Activated CD8-positive, alpha-beta memory T cell treated with anti-CD3 and anti-CD28 coated beads, Interleukin-2, amount 50 U/mL, for 48 hours (primary cell): ENCODE measurements around the gene DENND1A.
A peak's percentile ranks its signal among the peaks of the same experiment; 100 is the strongest.

Experiments used
- DNase-seq: peaks from one replicate; pipeline ENCODE4 v3.0.0-alpha.2; 2020

DENND1A gene

DNA sequence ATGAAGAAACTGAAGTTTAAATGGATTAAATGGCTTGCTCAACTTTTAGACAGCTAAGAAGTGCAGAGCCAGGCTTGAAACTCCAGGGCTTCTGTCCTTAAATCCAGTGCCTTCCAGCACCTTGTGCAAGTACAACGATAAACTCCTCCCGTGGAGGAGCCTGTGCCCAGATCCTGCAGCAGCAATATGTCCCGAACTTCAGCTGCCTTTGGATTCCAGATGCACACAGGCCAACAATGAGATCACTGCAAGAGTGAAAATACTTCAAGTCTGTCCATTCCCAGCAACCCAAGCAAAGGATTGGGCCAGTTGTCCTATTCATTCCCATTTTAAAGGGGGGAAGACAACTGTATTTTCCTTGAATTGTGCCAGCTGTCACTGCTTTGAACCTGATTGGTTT, 374.3 kb downstream of the DENND1A start:
- no peak for DNase-seq

DNA sequence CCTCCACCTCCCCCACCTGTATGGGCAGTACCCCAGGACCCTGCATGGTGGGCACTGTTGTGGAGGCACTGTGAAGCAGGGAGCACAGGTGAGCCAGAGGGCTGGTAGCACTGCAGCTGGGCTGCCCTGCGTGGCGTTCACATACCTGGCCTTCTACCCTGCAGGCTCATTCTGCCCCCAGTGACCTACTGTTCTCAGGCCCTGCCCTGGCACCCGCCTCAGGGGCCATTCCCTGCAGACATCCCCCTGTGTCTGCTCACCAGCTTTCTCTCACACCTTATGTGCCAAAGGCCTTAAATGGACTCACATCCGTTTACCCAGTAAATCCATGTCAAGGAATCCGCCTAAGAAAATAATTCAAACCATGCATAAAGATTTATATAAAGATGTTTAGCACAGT, 377.4 kb downstream of the DENND1A start:
- DNase-seq = no peak

DNA sequence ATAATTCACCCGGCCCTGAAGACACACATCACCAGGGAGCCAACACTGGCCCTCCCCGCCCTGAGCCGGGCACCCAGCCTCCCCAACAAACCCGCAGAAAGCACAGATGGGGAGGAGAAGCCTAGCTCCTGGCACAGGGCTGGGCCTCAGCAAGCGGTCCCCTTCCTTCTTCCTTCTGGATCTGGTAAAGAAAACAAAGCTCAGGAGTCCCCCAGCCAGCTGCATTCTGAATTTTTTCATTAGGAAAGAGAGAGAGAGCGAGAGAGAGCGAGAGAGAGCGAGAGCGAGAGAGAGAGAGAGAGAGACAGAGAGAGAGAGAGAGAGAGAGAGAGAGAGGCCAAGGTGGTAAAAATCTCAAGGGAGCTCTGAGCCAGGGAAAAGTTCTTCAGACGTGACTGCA, 378.2 kb downstream of the DENND1A start:
- DNase-seq = no peak

DNA sequence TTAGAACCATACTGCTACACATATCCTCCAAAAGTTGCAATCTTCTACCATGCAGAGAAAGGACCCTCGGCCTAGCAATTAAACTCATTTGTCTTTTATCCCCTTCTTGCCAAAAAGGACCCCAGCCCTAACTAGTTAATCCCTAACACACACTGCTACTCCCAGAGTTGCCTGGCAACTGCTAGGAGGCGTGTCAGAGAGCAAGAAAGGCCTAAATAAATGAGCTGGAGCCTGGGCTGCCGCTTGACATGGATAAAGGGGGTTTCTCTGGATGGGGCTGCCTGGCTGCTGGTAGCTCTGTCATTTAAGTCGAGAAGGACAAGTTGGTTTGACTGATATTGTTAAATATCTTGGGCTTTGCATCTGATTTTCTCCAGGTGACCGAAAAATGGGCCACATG, 379.1 kb downstream of the DENND1A start:
- no peak for DNase-seq

DNA sequence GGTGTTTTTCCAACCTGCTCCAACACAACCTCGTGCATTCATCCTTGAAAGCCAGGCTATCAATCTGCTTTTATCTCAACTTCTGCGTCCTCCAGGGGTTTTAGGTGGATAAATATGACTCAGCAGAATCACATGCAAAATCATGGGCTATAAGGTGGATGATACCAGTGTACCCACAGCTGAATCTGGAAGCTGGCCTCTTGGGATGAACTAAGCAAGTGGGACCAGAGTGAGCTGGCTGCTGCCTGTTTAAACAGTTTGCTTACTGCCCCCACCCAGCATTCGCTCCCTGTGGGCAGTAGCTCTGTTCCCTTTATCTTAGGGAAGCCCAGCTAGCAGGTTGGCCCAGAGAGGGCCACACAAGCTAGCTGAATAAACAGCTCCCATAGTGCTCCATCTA, 379.9 kb downstream of the DENND1A start:
- DNase-seq = no peak

DNA sequence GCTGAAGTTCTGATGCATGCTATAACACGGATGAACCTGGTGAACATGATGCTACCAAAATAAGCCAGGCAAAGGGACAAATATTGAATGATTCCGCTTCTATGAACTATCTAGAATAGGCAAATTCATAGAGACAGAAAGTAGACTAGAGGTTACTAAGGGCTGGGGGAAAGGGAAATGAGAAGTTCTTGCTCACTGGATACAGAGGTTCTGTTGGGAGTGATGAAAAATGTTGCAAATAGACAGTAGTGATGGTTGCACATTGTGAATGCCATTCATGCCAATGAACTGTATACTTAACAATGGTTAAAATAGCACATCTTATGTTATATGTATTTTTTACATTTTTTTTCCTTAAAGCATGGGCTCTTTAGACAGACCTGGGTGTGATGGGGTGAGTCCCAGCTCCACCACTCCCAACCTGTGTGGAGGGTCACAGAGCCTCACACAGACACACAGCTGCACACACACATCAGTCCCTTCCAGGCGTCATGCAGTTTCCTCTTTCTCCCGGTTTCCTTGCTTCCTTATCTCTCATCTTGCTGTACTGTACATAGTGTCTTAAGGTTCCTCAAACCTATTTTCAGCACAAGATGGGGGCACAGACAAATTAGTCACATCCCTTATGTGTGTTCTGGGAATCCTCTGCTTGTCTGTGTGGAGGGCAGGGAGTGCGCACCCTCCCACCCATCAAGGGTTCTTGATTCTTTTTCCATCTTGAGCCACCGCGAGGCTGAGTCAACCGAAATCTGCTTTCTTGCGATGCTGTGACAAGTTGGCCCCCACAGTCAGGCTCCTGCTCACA, 381.0 kb downstream of the DENND1A start:
- peak; percentile 70 for DNase-seq

DNA sequence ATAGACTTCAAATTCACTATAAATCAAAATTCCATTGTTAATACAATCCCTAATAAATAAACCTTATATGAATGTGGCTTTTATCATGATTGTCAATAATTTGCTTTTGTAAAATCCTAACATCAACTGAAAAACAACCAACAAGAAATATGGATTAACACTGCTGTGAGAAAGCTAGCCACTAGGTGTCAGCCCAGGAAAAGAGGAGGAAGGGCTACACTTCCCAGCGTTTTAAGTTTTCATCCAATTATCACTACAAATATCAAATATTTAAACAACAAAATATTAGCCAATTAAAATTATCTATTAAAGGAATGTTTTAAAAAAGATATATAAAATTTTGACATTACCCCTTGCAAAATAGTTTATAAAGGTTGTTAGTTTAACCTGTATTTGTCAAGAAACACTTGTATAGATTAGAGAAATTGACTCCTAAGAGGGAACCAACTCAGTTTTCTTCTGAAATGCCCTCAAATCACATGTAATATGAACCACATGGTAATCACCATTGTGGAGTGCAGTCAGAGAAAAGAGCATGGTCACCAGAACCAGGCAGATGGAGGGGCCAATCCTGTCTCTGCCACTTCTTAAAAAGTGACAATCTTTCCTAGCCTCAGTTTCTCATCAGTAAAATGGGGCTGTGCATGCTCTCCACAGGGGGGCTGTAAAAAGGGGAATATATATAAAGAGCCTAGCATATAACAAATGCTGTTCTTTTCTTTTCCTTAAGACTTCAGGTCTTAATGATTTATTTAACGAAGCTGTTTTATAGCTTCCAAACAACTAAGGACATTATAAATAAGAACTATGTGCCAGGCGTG, 385.7 kb downstream of the DENND1A start:
- DNase-seq = no peak

DNA sequence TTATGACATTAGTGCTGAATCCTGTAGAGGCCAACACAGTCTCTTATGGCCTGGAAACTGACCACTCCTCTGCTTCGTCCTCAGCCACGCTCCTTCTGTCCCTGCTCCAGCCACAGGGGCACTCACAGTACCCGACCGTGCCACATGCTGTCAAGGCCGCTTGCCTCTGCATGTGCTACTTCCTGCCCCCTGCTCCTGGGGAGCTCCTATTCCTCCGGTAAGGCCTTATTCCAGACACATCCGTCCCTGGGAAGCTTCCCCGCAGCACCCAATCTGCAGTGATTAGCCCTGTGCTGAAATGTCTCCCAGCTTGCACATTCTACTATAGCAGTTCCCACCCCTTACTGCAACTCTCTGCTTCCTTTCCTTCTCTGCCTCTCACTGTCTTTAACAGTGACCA, 386.4 kb downstream of the DENND1A start:
- no peak for DNase-seq

DNA sequence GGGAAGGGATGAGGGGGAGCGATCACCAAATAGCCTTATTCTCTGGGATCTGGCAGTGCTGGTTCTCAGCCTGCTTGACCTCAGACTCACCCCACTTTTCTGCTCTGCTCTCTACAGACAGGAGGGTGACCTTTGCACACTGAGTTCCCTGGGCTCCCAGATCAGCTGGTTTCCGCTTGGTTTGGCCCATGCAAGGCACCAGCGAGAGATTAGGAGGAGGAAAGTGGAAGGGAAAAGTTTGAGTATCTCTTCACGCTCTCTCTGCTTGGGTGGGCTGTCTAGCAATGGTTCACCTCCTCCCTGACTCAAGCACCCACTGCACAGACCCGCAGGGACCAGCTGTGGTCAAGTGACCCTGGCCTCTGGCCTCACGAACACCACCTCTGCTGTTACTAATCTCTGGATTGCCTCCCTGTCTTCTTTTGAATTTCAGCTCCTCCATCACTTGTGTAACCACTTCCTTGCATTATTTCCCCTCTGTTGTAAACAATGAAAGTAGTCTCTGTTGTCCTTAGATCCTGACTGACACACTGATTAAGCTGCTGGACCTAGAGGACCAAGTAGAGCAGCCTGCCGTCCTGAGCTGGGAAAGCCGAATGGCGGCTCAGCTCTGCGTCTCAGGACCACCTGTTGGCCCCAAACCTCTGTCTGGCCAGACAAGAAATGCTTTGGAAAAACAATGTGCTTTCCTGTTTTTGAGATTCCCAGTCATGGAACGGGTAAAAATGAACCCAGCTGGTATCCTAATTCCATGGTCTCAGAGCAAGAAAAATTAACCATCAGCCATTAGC, 387.3 kb downstream of the DENND1A start:
- DNase-seq = no peak

DNA sequence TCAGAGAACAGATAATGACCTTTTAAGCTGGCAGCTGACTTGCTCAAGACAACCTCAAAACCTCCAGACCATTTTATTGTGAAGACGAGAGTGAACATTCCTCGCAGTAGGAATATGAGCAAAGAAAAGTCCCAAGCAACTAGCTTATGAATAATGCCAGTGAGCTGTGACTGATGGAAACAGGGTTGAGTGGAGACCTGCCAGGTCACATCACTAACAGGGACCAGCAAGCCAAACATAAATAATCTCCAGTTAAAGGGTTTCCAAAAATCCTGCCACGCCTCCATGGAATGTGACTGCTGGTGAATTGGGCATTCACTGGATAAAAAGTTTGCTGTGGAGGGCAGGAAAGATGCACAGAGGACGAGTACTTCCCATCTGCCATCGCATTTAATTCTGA, 388.5 kb downstream of the DENND1A start:
- DNase-seq = no peak

DNA sequence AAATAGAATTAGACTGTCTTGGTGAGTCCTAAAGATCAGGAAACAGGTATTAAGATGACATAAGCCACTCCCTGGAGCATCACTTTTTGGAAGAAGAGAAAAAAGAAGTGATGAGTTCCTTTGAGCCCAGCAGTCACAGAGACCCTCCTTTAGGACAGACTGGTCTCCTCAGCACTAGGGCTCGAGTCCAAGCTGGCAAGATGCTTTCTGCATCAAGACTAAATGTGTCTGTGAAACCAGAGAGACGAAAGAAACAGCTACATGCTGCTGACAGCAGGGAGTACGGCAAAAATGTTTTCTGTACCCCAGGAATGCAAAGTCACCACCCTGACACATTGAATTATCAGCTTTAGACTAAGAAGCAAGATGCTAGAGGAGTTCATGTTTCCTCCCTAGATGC, 389.5 kb downstream of the DENND1A start:
- DNase-seq = no peak

DNA sequence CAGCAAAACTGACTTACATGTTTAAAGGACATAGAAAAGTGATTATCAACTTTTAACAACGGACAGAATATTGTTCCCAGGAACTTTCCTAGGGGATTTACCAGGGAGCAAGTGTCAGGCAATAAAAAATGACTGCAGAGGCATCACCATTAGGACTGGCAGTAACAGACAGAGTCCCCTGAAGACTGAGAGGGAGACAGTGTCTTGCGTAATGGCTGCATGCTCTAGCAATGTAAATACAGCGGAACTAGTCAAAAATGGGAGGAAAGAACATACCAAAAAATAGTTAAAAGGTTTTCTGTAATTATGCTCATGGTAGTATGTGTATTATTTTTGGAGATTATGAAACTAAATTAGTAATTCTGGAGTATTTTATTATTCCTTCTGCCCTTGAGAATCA, 392.1 kb downstream of the DENND1A start:
- DNase-seq = no peak

DNA sequence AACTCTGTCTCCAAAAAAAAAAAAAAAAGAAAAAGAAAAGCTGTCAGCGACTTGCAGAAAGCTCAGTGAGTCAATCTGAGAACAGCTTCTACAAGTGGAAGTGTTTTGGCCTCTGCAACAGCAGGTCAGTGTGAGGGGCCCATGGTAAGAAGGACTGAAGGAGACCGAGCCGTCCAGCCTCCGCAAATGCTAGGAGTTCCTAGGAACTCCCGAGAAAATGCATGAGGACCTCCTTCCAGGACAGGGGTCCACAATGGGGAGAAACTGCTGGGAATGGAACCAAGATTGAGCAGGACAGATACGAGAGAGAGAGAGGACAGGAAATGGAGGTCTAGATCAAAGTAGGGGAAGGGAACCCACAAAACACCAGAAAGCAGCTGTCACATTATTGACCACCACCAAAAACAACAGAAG, 393.5 kb downstream of the DENND1A start:
- no peak for DNase-seq

DNA sequence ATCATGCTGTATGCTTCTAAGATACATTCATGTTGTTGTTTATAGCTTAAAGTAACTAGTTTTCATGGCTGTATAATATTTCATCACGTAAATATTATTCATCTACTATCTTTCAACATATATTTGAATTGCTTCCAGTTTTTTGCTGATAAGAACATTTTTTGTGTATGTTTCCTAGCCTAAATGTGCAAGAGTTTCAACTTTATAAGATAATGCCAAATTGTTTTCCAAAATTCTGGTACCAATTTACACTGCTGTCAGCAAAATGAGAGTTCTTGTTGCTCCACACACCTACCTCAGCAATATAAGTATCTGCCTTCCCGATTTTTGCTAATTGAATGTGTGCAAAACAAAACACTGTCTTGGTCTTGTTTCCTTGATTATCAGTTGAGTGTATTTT, 395.6 kb downstream of the DENND1A start:
- no peak for DNase-seq

DNA sequence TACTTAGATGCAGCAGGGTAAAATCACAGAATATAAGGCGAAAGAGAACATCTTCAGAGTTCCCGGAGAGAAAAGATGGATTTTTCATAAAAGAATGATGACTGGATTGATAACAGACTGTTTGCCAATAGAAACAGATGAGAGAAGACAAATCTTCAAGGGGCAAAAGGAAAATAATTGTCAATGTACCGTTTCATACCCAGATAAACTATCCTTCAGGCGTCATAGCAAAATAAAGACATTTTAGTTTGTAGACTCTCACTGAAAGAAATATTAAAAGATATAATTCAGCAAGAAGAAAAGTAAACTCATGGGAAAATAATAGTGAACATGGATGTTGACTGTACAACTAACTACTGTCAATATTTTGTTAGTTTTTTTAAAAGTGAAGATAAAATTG, 399.7 kb downstream of the DENND1A start:
- no peak for DNase-seq

DNA sequence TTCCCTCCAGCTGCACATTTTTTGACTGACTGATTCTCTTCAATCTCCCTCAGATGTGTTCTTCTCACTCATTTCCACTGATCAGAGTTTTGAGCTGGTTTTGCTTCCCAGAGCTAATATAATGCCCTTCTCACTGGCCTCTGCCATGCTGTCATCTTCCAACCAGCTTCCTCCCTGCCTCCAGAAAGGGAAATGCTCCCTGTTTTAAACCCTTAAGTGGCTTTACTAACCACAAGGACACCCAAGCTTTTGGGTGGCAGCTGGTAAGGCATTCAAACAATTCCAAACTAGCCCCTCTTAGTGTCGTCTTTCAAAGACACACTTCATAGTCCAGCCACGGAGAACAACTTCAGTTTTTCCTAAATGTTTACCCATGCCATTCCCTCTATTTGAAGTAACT, 401.4 kb downstream of the DENND1A start:
- no peak for DNase-seq

DNA sequence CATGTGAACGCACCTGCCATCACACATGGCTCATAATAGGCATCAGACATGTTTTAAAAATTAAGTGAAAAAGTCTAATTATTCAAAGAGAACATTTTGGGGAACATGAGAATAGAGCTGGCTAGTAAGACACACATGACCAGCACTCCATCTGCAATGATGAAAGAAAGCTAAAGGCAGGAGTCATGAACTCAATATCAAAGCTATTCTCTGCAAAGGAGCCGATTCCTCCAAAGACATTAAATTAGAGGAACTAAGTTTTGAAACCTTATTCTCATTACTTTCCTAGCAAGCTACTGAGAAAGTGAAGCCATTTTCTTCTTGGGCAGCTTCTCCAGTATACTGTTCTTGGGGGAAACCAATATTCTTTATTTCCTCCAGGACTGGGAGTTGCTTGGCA, 401.9 kb downstream of the DENND1A start:
- DNase-seq = no peak

DNA sequence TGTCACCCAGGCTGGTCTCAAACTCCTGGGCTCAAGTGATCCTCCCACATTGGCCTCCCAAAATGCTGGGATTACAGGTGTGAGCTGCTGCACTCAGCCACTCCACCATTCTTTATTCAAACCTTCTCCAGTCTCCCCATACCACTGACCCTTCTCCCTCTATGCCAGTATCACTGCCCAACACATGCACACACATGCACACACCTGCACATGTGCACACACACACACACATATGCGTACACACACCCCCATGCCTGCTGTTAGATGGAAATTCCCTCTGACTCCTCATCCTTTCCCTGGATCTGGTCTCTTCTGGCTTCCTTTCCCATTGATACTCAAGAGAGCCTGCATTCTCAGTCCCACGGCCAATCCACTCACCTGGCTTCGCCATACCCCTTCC, 404.0 kb downstream of the DENND1A start:
- DNase-seq = no peak

DNA sequence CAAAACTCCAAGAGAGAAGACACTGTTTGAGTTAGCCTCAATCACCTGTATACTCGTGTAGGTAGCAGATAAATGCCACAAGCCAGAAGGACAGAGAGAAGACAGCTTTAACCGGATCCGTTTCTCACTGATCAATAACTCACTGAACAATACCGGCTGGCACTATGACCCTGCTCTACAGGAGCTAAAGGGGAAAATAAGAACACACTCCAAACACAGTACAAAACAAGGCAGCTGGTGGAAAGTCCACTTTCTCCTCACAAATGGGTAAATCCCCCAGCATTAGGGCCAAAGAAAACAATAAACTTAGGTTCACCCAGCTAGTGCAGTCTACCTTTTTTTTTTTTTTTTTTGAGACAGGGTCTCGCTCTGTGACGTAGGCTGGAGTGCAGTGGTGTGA, 404.5 kb downstream of the DENND1A start:
- DNase-seq = no peak

DNA sequence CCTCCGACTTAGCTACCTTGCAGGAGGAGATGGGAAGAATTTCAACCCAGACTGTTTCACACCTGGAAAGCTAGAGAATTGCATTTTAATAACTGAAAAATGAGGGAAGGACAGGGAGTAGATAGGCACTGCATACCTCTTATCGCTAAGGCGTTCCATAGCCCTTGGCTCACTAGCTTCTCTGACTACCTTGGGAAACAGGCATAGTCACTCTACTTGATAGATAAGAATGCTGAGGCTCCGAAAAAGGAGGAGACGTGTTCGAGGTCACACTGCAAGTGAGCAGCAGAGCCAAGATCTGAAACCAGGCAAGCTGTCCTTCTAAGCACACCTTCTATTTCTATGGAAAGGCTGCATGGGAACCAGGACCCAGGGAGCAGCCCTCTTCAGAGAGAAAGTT, 405.1 kb downstream of the DENND1A start:
- DNase-seq = no peak

DNA sequence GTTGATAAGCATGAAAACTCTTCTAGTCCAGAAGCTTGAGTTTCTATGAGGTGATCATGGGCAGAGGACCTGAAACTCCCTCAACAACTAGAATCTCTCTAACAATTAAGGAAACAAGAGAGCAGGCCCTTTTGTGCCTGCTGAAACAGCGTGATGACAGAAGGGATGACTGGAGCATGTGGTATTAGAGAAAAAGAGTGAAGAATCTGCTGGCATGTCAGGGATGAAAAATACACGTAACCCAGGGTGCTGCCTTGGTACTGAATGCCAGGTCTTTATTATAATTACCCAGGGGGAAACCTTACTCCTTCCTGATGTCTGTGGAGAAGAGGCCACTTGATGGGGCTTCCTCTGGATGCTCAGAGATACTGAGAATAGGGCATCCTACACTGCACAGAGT, 406.1 kb downstream of the DENND1A start:
- no peak for DNase-seq

DNA sequence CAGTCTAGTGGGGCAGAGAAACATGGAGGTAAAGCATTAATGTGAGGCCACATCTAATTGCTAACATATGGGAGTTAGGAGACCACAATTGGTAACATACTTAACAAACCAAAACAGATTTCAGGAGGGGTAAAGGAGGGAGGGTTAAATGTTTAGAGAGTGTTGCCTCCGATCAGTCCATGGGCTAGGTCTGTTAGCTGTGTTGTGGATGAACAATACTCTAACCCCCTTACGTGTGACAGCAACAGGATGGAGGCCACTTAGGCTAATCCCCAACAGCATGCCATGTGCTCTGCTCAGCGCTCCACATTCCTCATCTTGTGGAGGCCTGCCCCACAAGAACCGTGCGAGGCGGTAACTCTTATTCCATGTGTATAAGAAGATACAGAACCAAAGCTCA, 406.9 kb downstream of the DENND1A start:
- DNase-seq = no peak

DNA sequence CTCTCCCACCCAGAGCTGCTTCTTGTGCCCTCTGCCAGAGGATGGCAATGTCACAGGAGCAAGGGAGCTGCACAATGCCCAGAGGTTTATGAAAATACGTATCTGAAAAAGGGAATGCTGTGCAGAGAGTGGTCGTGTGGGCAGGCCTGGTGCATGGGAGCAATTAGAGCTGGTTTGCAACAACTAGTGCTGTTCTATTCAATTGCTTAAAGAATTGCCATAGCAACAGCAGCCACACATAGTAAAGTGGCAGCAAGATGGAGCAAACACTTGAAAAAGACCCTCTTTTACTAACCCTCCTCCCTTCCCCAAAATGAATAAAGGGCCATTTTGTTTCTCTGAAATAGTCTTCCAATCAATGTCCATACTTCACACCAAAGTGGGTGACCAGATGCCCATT, 407.7 kb downstream of the DENND1A start:
- DNase-seq = no peak

DNA sequence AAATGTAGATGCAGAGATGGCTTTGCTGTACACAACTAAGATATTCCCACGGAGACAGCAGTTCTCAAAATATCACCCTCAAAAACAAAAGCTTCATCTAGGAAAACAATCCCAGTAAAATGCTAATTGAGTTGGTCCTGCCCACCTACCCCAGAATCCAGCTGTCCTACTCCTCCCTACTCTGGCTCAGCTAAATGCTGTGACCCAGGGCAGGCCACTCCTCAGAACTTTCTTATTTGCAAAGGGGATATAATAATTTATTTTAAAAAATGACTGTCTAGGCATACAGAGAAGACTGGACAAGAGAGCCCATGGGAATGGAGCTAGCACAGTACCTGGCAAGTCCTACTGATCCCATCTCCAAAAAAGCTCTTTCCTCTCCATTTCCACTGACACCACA, 411.6 kb downstream of the DENND1A start:
- DNase-seq = no peak
